GM12801 (cell line): ENCODE results near the gene IFI35.

Source experiments
- CTCF ChIP-seq: IDR thresholded peaks from one replicate; pipeline ENCODE4 v1.5.1; 2011; ENCODE audit warnings: control low read depth; ENCODE audit not compliant: insufficient read length; ENCODE audit errors: extremely low read depth

IFI35 gene

GRCh38 chr17:43006639-43007551 lies at the start of gene IFI35:
TSS of gene IFI35 (plus strand) at chr17:43006784. CDS start at chr17:43006948, 164 bp downstream.
- TF ChIP-seq CTCF, result no peak

- no peak for TF ChIP-seq CTCF
Measured at GRCh38 chr17:42964161-42964932, 42.2 kb upstream of the IFI35 start, which contains the start of gene AARSD1. TSS of gene AARSD1 (minus strand) at chr17:42964454. CDS start at chr17:42964440, 14 bp downstream.

- TF ChIP-seq CTCF, result no peak
Measured at GRCh38 chr17:42967925-42968324, 38.7 kb upstream of the IFI35 start.

- TF ChIP-seq CTCF, result no peak
Measured at GRCh38 chr17:42969001-42969581, 37.5 kb upstream of the IFI35 start.

GRCh38 chr17:42971589-42971988 lies 35.0 kb upstream of the IFI35 start:
- no peak for TF ChIP-seq CTCF

GRCh38 chr17:42975265-42975664 lies 31.3 kb upstream of the IFI35 start:
- no peak for TF ChIP-seq CTCF
